Measurements from ENCODE around the gene DCAF10. TPM values are rescaled to one million over a fixed set of nuclear protein-coding genes. Genes with fewer than 3 reads are reported as not detected.

Gene DCAF10
- total and polyA plus RNA-seq, 10 of the 15 experiments (the other 5 are each of a cell fraction or from before 2014, with no cell fraction given) = 3.9 to 21.7 (median 9.8) TPM

GRCh38 chr9:37800631-37801286 is at the start of gene DCAF10 (continued):
- TF ChIP-seq MLLT1 (IDR thresholded peaks at IDR 0.05) (no peak), SMC3 (IDR thresholded peaks at IDR 0.05; ENCODE audit: borderline replicate concordance, low read length) (0 out of 2 replicates have a peak, but pooled peaks have one; percentile 5), PAX8 (IDR thresholded peaks at IDR 0.05) (no peak), HDGF (IDR thresholded peaks at IDR 0.05) (no peak), EED (IDR thresholded peaks at IDR 0.05; ENCODE audit: low read depth) (peak; percentile 90), KLF5 (IDR thresholded peaks at IDR 0.05; ENCODE audit: partially characterized antibody) (peak; percentile 64), YBX1 (IDR thresholded peaks at IDR 0.05) (no peak), CHD1 (IDR thresholded peaks at IDR 0.05; ENCODE audit: low read depth, low read length) (no peak), MTA2 (IDR thresholded peaks at IDR 0.05; ENCODE audit: low read depth) (no peak), SP1 (IDR thresholded peaks at IDR 0.05; ENCODE audit: low read depth, low read length) (peak; percentile 80), CBX5 (IDR thresholded peaks at IDR 0.05; ENCODE audit: low read depth) (peak; percentile 99), STAT3 (IDR thresholded peaks at IDR 0.05; ENCODE audit: low read depth, low read length) (no peak), CEBPZ (IDR thresholded peaks at IDR 0.05; ENCODE audit: low read depth, low read length) (no peak), NRF1 (conservative IDR thresholded peaks at IDR 0.05; ENCODE audit: low read depth, low read length) (no peak), JUND (IDR thresholded peaks at IDR 0.05; ENCODE audit: low read depth, low read length) (no peak), CEBPB (IDR thresholded peaks at IDR 0.05; ENCODE audit: borderline replicate concordance in 1 of 2, low read depth in 2 of 2, low read length in 2 of 2) (no peak), NR2C2 (IDR thresholded peaks at IDR 0.05; ENCODE audit: borderline replicate concordance, control insufficient read depth, insufficient read length, low read depth) (no peak), SRF (IDR thresholded peaks at IDR 0.05; ENCODE audit: low read depth in 2 of 2, low read length in 2 of 2) (peak in 1 of 2 experiments; percentile 95; a peak in 2 of 4 replicates), EP300 (IDR thresholded peaks at IDR 0.05; ENCODE audit: borderline replicate concordance in 1 of 2, control insufficient read depth in 1 of 2, low read depth in 2 of 2, low read length in 2 of 2) (0 out of 4 replicates have a peak, but pooled peaks have one; percentile 17 to 37), ZNF592 (IDR thresholded peaks at IDR 0.05) (no peak), ZBED1 (IDR thresholded peaks at IDR 0.05; ENCODE audit: borderline replicate concordance) (peak; percentile 74; the same call in 1 of the 2 replicates), RAD21 (IDR thresholded peaks at IDR 0.05; ENCODE audit: insufficient read depth, low read depth, low read length) (no peak), NFYA (IDR thresholded peaks at IDR 0.05; ENCODE audit: borderline replicate concordance, low read depth, low read length) (no peak)

Data from GM12878 (cell line).